Mucosa of rectum (tissue), 2 donors: ENCODE results near the gene CISD2.
"Not testable (repeated sequence)": the region's sequence is repeated elsewhere in the genome, so short reads cannot be mapped to it uniquely, and the experiment has no call there.

Experiments used
- H3K27ac ChIP-seq, 2 donors: one replicate each; pipeline ENCODE4 v1.7.0; 2013; ENCODE audit warnings: inconsistent platforms in 2 of 2, low read depth in 2 of 2, low read length in 2 of 2
- H3K27me3 ChIP-seq, 2 donors: one replicate each; pipeline ENCODE4 v1.7.0; 2013; ENCODE audit warnings: low read length in 2 of 2; ENCODE audit not compliant: control insufficient read depth in 2 of 2, insufficient read depth in 2 of 2
- H3K36me3 ChIP-seq, 2 donors: one replicate each; pipeline ENCODE4 v1.7.0; 2013; ENCODE audit warnings: low read length in 2 of 2; ENCODE audit not compliant: control insufficient read depth in 2 of 2, insufficient read depth in 2 of 2
- H3K4me1 ChIP-seq, 2 donors: one replicate each; pipeline ENCODE4 v1.7.0; 2013; ENCODE audit warnings: low read length in 2 of 2, mild to moderate bottlenecking in 1 of 2; ENCODE audit not compliant: control insufficient read depth in 2 of 2, insufficient read depth in 2 of 2
- H3K4me3 ChIP-seq, 2 donors: one replicate each; pipeline ENCODE4 v1.7.0; 2013; ENCODE audit warnings: low read length in 2 of 2
- H3K9ac ChIP-seq, 2 donors: one replicate each; pipeline ENCODE4 v1.7.0; 2013; ENCODE audit warnings: low read length in 2 of 2, low read depth in 1 of 2, mild to moderate bottlenecking in 1 of 2
- H3K9me3 ChIP-seq, 2 donors: one replicate each; pipeline ENCODE4 v1.7.0; 2013; ENCODE audit warnings: low read length in 2 of 2; ENCODE audit not compliant: control insufficient read depth in 2 of 2
- donor health status: healthy.
- donor health status: Normal muscosa, but diverticular disease.

The CISD2 gene

DNA sequence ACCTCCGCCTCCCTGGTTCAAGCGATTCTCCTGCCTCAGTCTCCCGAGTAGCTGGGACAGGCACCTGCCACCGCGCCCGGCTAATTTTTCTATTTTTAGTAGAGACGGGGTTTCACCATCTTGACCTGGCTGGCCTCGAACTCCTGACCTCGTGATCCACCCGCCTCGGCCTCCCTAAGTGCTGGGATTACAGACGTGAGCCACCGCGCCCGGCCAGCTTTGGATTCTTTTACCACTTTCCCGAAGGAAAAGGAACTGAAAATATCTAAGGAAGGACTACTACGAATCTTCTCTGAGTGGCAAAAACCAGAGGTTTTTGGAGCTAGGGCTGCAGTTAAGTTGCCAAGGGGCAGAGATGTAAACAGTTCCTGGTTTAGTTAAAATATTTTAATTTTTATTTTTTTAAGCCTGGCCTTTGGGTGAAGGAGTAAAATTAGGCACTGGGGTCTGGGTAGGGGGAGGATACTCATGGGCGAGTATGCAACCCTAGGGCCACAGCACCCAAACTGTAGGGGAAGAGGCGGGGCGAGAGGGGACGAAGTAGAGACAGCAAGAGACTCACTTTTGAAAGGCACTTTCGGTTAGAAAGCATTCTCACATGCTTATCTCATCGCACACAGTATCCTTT lies 525 bp upstream of the CISD2 start:
- Histone ChIP-seq H3K27me3 (no peaks in the 10 kb centered on the region), H3K4me1 (peaks cover 4 to 6% of the 10 kb centered on the region in 2 donors), H3K27ac (peak overlapping the region; percentile 95 to 99), H3K36me3 (no peaks in the 10 kb centered on the region), H3K9ac (peak overlapping the region; percentile 88 to 95), H3K9me3 (no peaks in the 10 kb centered on the region), H3K4me3 (peak overlapping the region; percentile 95)

DNA sequence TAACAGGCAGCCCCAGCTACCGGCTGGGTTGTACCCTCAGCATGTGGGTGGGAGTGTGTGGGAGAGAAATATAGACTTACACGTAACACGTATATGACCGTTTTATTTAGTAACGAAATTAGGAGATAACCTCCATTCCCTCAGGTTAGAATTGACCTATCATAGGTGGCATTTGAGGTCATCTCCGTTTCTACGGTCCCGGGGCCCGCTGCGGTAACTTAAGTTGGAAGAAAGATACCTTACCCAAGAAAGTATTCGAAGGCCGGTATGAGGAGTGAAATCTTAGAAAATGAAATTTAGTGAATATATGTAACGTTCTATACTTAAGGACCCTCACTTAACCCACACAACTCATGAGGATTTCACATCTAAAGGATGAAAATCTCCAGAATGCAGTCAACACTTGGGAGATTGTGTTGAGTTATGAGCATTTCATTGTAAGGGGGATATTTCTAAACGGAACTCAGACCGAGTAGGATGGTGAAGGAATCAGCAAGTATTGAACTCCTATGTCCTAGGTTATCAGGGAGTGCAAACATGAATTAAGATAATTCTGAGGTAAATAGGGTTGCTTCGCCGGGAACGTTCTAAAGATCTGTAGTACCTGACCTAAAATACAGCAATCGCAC lies 891 bp downstream of the CISD2 start:
- Histone ChIP-seq H3K9ac (peak overlapping the region; percentile 88 to 92), H3K27me3 (no peaks in the 10 kb centered on the region), H3K4me1 (peaks cover 4 to 6% of the 10 kb centered on the region in 2 donors), H3K36me3 (peaks cover 0 to 3% of the 10 kb centered on the region in 2 donors), H3K9me3 (no peaks in the 10 kb centered on the region), H3K4me3 (peak overlapping the region; percentile 95), H3K27ac (peak overlapping the region; percentile 95 to 99)

DNA sequence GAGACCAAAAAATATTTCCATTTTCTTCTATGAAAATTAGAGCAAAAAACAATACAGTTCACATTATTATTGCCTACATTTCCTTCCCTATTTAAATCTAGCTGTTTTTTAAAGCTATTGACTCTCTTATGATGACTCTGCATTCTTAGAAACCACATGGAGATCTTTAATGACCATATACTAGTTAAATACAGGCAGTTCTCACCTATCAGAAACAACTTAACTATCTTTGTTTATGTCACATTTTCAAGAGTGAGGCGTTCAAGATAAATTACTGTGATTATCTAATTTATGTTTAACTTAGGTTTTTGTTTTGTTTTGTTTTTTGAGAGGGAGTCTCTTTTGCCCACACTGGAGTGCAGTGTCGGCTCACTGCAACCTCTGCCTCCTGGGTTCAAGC lies 3.0 kb downstream of the CISD2 start:
- Histone ChIP-seq H3K4me1 (peaks cover 4 to 6% of the 10 kb centered on the region in 2 donors), H3K4me3 (no peak overlapping the region), H3K27me3 (no peaks in the 10 kb centered on the region), H3K27ac (no peak overlapping the region), H3K9me3 (no peaks in the 10 kb centered on the region), H3K36me3 (peaks cover 0 to 8% of the 10 kb centered on the region in 2 donors), H3K9ac (no peak overlapping the region)

DNA sequence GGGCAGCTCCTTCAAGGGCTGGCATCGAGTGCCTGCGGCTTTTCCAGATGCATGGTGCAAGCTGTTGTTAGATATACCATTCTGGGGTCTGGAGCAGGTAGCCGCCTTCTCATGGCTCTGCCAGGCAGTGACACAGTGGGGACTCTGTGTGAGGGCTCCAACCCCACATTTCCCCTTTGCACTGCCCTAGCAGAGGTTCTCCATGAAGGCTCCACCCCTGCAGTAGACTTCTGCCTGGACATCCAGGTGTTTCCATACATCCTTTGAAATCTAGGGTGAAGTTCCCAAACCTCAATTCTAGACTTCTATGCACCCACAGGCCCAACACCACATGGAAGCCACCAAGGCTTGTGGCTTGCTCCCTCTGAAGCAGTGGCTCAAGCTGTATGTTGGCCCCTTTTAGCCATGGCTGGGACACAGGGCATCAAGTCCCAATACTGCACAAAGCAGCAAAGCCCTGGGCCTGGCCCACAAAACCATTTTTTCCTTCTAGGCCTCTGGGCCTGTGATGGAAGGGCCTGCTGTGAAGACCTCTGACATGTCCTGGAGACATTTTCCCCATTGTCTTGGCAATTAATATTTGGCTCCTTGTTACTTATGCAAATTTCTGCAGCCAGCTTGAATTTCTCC lies 8.8 kb downstream of the CISD2 start:
- H3K27ac ChIP-seq, H3K4me1 ChIP-seq, H3K9ac ChIP-seq: not testable (repeated sequence)

DNA sequence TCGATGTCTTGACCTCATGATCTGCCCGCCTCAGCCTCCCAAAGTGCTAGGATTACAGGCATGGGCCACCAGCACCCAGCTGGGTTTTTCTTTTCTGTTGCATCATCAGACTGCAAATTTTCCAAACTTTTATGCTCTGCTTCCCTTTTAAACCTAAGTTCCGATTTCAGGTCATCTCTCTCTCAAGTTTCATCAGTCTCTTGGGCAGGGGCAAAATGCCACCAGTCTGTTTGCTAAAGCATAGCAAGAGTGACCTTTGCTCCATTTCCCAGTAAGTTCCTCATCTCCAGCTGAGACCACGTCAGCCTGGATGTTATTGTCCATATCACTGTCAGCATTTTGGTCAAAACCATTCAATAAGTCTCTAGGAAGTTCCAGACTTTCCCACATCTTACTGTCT lies 9.6 kb downstream of the CISD2 start:
- H3K9ac ChIP-seq, H3K27ac ChIP-seq, H3K9me3 ChIP-seq, H3K27me3 ChIP-seq, H3K4me3 ChIP-seq, H3K4me1 ChIP-seq, H3K36me3 ChIP-seq: not testable (repeated sequence)

More for the DNA sequence above, 8.8 kb downstream of the CISD2 start:
- not testable (repeated sequence) for H3K36me3 ChIP-seq, H3K4me3 ChIP-seq, H3K9me3 ChIP-seq, H3K27me3 ChIP-seq

DNA sequence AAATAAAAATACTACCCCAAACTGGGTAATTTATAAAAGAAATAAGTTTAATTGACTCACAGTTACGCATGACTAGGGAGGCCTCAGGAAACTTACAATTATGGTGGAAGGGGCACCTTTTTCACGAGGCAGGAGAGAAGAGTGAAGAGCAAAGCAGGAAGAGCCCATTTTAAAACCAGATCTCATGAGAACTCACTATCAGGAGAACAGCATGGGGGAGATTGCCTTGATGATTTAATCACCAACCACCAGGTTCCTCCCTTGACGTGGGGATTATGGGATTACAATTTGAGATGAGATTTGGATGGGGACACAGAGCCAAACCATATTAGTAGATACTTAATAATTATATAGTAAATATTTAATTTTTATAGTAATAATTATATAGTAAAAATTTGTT lies 10.1 kb downstream of the CISD2 start:
- no peak overlapping the region for H3K9ac ChIP-seq
- no peak overlapping the region for H3K4me3 ChIP-seq
- H3K4me1 ChIP-seq = no peaks in the 10 kb centered on the region
- no peaks in the 10 kb centered on the region for H3K9me3 ChIP-seq
- no peak overlapping the region for H3K27ac ChIP-seq
- no peaks in the 10 kb centered on the region for H3K27me3 ChIP-seq
- H3K36me3 ChIP-seq = peaks cover 0 to 8% of the 10 kb centered on the region in 2 donors

DNA sequence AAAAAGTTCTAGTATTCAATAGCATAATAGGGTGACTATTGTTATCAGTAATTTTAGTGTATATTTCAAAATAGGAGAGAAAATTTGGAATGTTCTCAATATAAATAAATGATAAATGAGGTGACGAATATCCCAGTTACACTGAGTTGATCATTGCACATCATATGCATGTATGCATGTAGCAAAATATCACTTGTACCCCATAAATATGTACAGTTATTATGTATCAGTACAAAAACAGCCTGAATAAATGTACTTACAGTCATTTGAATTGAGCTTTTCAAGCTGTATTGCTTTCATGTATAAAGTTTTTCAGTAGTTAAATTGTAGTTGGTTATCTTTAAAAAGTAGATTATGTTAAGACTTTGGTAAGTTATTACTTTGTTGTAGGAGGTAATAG lies 12.6 kb downstream of the CISD2 start:
- H3K9ac ChIP-seq = no peak overlapping the region
- H3K4me3 ChIP-seq = no peak overlapping the region
- H3K4me1 ChIP-seq = no peaks in the 10 kb centered on the region
- H3K36me3 ChIP-seq = peaks cover 0 to 8% of the 10 kb centered on the region in 2 donors
- no peak overlapping the region for H3K27ac ChIP-seq
- no peaks in the 10 kb centered on the region for H3K27me3 ChIP-seq
- no peaks in the 10 kb centered on the region for H3K9me3 ChIP-seq

DNA sequence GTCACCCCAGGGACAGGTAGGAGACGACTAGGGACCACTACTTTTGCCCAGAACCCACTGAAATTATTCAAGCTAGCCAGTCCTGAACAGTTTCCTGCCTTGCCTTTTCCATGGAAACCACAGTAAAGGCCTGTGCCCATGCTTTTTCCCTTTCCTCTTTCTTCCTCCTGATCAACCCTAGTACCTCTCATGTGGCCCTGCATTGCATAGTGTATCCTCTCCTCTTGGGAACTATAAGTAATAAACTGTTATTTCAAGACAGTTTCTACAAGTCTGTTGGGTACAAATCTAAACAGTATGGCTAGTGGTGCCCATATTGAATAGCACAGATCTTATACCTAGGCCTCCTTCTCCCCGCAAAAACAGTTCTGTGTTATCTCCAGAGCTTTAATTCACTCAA lies 14.5 kb downstream of the CISD2 start:
- Histone ChIP-seq H3K4me1 (no peaks in the 10 kb centered on the region), H3K27me3 (no peaks in the 10 kb centered on the region), H3K9ac (no peak overlapping the region), H3K4me3 (no peak overlapping the region), H3K36me3 (peaks cover 0 to 8% of the 10 kb centered on the region in 2 donors), H3K27ac (no peak overlapping the region), H3K9me3 (no peaks in the 10 kb centered on the region)

DNA sequence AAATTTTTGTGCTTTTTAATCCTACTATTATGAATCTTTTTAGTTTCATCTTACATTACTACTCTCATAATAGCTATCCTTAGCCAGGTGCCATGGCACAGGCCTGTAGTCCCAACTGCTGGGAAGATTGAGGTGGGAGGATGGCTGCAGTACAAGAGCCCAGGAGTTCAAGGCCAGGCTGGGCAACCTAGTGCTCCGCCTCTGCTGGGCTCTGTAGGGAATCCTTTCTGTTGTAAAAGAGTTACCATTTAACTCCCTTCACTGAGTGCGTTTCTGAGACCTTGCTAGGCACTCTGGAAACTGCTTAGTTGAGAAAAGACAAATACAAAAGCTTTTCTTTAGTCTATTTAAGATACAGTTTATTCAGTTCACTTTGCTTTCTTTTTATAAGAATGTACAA lies 19.8 kb downstream of the CISD2 start:
- H3K27ac ChIP-seq, H3K4me1 ChIP-seq, H3K9ac ChIP-seq, H3K4me3 ChIP-seq, H3K36me3 ChIP-seq, H3K9me3 ChIP-seq, H3K27me3 ChIP-seq: not testable (repeated sequence)

DNA sequence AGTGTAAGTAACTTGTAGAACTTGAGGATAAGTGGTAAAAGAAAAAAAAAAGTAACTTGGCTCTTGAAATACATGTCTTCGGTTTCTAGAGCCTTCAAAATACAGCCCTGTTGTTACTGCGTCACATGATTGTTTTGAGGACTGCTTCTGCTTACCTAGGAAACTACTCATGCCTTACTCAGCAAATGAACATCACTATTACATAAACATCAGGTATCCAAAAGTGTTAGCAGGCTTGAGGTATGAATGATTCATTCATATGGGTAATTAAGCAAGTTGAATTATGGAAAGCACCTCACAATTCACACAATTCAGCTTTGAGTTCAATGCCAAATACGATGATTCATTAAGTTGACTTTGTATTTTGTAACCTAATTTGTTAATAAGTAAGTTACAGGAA lies 21.1 kb downstream of the CISD2 start:
- H3K4me1 ChIP-seq, H3K27ac ChIP-seq, H3K9me3 ChIP-seq, H3K9ac ChIP-seq, H3K4me3 ChIP-seq, H3K27me3 ChIP-seq, H3K36me3 ChIP-seq: not testable (repeated sequence)
